ENCODE measurements around the gene SNAI3. TPM values are rescaled to one million over a fixed set of nuclear protein-coding genes. Genes with fewer than 3 reads are reported as not detected.

The SNAI3 gene
- total RNA-seq, 1 experiment from 2014 or later: 1.4 TPM

DNA sequence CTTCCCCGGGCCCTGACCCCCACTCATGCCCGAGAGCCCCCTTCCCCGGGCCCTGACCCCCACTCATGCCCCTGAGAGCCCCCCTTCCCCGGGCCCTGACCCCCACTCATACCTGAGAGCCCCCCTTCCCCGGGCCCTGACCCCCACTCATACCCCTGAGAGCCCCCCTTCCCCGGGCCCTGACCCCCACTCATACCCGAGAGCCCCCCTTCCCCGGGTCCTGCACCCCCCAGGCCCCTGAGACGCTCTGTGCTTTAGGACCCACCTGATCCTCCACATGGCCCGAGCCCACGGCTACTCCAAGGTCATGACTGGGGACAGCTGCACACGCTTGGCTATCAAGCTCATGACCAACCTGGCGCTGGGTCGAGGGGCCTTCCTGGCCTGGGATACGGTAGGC is 26.7 kb upstream of the SNAI3 start:
- H3K9me2 ChIP-seq (replicated peaks; ENCODE audit: insufficient read depth, low read length): no peaks in the 10 kb centered on the region
- no peak overlapping the region for H3K9ac ChIP-seq (ENCODE audit: low read length)
- no peak overlapping the region for H2AFZ ChIP-seq (ENCODE audit: low read length)
- no peaks in the 10 kb centered on the region for H3K36me3 ChIP-seq (ENCODE audit: insufficient read depth, low read length)
- H3K9me3 ChIP-seq (ENCODE audit: low read length): no peaks in the 10 kb centered on the region
- no peaks in the 10 kb centered on the region for H4K20me1 ChIP-seq (ENCODE audit: insufficient read depth, low read depth, low read length)
- no peak overlapping the region for H3K27ac ChIP-seq (ENCODE audit: low read length)
- no peak overlapping the region for H3K4me3 ChIP-seq (ENCODE audit: low read length)
- peaks cover 7% of the 10 kb centered on the region for H3K79me2 ChIP-seq (ENCODE audit: low read length)
- H3K4me2 ChIP-seq (ENCODE audit: low read depth, low read length, poor library complexity, severe bottlenecking): no peak overlapping the region
- no peaks in the 10 kb centered on the region for H3K4me1 ChIP-seq (ENCODE audit: low read length)
- no peaks in the 10 kb centered on the region for H3K27me3 ChIP-seq (ENCODE audit: low read length)
- DNase-seq: no peak

DNA sequence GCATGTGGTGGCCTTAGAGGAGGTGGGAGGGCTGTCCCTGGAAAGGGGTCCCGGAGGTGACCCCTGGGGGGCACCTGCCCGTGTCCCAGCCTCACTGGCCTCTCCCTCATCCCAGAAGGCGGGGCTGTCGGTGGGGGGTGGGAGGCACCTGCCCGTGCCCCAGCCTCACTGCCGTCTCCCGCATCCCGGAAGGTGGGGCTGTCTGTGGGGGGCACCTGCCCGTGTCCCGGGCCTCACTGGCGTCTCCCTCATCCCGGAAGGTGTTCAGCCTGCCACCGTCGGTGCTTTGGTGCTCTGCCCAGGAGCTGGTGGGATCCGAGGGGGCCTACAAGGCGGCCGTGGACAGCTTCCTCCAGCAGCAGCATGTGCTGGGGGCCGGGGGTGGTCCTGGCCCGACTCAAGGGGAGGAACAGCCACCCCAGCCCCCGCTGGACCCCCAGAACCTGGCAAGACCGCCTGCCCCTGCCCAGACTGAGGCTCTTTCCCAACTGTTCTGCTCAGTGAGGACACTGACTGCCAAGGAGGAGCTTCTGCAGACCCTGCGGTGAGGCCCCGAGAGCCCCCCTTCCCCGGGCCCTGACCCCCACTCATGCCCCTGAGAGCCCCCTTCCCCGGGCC is 26.2 kb upstream of the SNAI3 start:
- H3K36me3 ChIP-seq (ENCODE audit: insufficient read depth, low read length): no peaks in the 10 kb centered on the region
- H3K9ac ChIP-seq (ENCODE audit: low read length): no peak overlapping the region
- no peak overlapping the region for H2AFZ ChIP-seq (ENCODE audit: low read length)
- no peaks in the 10 kb centered on the region for H3K27me3 ChIP-seq (ENCODE audit: low read length)
- peaks cover 2% of the 10 kb centered on the region for H3K4me1 ChIP-seq (ENCODE audit: low read length)
- no peak overlapping the region for H3K4me2 ChIP-seq (ENCODE audit: low read depth, low read length, poor library complexity, severe bottlenecking)
- no peak overlapping the region for H3K27ac ChIP-seq (ENCODE audit: low read length)
- no peak overlapping the region for H3K4me3 ChIP-seq (ENCODE audit: low read length)
- DNase-seq: no peak
- H3K79me2 ChIP-seq (ENCODE audit: low read length): peaks cover 13% of the 10 kb centered on the region
- no peaks in the 10 kb centered on the region for H3K9me3 ChIP-seq (ENCODE audit: low read length)
- no peaks in the 10 kb centered on the region for H3K9me2 ChIP-seq (replicated peaks; ENCODE audit: insufficient read depth, low read length)
- H4K20me1 ChIP-seq (ENCODE audit: insufficient read depth, low read depth, low read length): no peaks in the 10 kb centered on the region

DNA sequence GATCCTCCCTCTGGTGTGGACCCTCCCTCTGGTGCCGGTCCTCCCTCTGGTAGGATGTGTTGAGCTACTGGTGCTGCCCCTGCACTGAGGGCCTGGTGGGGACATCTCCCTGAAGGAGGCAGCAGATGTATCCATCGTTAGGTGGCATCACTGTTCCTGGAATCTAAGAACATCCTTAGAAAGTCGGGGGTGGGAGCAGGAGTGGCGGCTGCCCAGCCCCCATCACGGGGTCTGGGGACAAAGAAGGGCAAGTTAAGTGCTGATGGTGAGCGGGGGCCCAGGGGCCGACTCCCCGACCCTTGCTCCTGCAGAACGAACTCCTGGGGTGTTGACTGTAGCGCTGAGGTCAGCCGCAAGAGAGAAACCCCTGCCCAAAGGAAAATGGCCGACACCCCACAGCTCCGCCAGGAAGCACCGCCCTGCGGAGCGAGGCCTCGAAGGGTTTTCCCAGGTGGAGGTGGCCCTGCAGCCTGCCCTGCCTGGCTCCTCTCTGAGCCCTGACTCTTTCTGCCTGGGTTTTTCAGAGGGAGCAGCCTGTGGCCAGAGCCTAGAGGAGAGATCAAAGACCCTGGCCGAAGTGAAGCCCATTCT is 25.5 kb upstream of the SNAI3 start:
- no peaks in the 10 kb centered on the region for H3K9me3 ChIP-seq (ENCODE audit: low read length)
- H4K20me1 ChIP-seq (ENCODE audit: insufficient read depth, low read depth, low read length): no peaks in the 10 kb centered on the region
- H3K9me2 ChIP-seq (replicated peaks; ENCODE audit: insufficient read depth, low read length): no peaks in the 10 kb centered on the region
- DNase-seq: no peak
- H3K4me3 ChIP-seq (ENCODE audit: low read length): no peak overlapping the region
- H3K4me1 ChIP-seq (ENCODE audit: low read length): peaks cover 7% of the 10 kb centered on the region
- H3K79me2 ChIP-seq (ENCODE audit: low read length): peaks cover 19% of the 10 kb centered on the region
- H3K36me3 ChIP-seq (ENCODE audit: insufficient read depth, low read length): no peaks in the 10 kb centered on the region
- no peak overlapping the region for H3K4me2 ChIP-seq (ENCODE audit: low read depth, low read length, poor library complexity, severe bottlenecking)
- H3K9ac ChIP-seq (ENCODE audit: low read length): no peak overlapping the region
- no peak overlapping the region for H3K27ac ChIP-seq (ENCODE audit: low read length)
- no peaks in the 10 kb centered on the region for H3K27me3 ChIP-seq (ENCODE audit: low read length)
- H2AFZ ChIP-seq (ENCODE audit: low read length): no peak overlapping the region

GRCh38 chr16:88710556-88710955 is 24.2 kb upstream of the SNAI3 start:
- Histone ChIP-seq H4K20me1 (ENCODE audit: insufficient read depth, low read depth, low read length) (no peaks in the 10 kb centered on the region), H3K4me3 (ENCODE audit: low read length) (no peak overlapping the region), H3K4me2 (ENCODE audit: low read depth, low read length, poor library complexity, severe bottlenecking) (no peak overlapping the region), H3K36me3 (ENCODE audit: insufficient read depth, low read length) (no peaks in the 10 kb centered on the region), H3K79me2 (ENCODE audit: low read length) (peaks cover 24% of the 10 kb centered on the region), H3K27me3 (ENCODE audit: low read length) (no peaks in the 10 kb centered on the region), H3K9me3 (ENCODE audit: low read length) (no peaks in the 10 kb centered on the region), H3K9me2 (replicated peaks; ENCODE audit: insufficient read depth, low read length) (no peaks in the 10 kb centered on the region), H3K27ac (ENCODE audit: low read length) (no peak overlapping the region), H3K4me1 (ENCODE audit: low read length) (peaks cover 8% of the 10 kb centered on the region), H2AFZ (ENCODE audit: low read length) (no peak overlapping the region), H3K9ac (ENCODE audit: low read length) (no peak overlapping the region)
- DNase-seq: no peak

DNA sequence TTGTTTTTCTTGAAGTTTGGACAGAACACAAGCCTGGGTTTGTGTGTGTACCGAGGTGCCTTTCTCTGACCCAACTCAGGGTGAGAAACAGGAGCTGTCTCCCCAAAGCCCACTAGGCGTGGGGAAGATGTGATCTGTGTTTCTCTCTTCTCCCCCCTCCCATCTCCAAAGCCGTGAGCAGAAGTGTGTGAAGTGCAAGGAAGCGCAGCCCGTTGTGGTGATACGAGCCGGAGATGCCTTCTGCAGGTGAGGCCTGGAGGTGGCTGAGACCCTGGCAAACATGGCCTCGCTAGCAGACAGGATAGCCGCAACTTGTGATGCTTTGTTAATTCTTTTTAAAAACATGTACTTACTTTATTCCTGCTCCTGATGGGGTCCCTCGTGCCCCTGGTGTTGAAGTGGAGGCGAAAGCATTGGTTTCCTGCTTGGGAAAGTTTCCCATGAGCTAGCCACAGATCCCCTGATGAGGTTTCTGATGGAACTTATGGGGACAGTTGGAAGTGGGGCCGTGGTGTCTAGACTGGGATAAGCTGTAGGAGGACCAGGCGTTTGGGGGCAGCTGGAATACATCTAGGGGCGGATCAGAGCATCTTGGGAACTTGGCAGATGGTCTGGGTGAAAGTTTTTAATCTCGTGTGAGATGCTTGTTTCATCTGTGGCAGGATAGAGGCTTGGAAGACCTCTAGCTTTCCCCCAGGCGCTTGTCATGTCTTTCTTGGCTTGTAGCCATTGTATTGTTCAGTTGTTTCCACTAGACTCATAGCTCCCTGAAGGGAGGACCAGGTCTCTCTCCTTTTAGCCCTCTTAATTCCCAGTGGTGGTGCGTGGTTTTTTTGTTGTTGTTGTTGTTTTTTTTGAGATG is 20.9 kb upstream of the SNAI3 start:
- Histone ChIP-seq H3K79me2 (ENCODE audit: low read length) (peaks cover 24% of the 10 kb centered on the region), H3K4me3 (ENCODE audit: low read length) (peak overlapping the region; percentile 84), H3K9ac (ENCODE audit: low read length) (peak overlapping the region; percentile 83), H3K27me3 (ENCODE audit: low read length) (no peaks in the 10 kb centered on the region), H2AFZ (ENCODE audit: low read length) (no peak overlapping the region; the same call in 1 of the 2 replicates), H3K9me3 (ENCODE audit: low read length) (no peaks in the 10 kb centered on the region), H4K20me1 (ENCODE audit: insufficient read depth, low read depth, low read length) (peaks cover 21% of the 10 kb centered on the region; the same call in 1 of the 2 replicates), H3K4me1 (ENCODE audit: low read length) (peaks cover 29% of the 10 kb centered on the region), H3K9me2 (replicated peaks; ENCODE audit: insufficient read depth, low read length) (no peaks in the 10 kb centered on the region), H3K36me3 (ENCODE audit: insufficient read depth, low read length) (no peaks in the 10 kb centered on the region), H3K4me2 (ENCODE audit: low read depth, low read length, poor library complexity, severe bottlenecking) (peak overlapping the region; percentile 98), H3K27ac (ENCODE audit: low read length) (no peak overlapping the region)
- peak; percentile 55 for DNase-seq

DNA sequence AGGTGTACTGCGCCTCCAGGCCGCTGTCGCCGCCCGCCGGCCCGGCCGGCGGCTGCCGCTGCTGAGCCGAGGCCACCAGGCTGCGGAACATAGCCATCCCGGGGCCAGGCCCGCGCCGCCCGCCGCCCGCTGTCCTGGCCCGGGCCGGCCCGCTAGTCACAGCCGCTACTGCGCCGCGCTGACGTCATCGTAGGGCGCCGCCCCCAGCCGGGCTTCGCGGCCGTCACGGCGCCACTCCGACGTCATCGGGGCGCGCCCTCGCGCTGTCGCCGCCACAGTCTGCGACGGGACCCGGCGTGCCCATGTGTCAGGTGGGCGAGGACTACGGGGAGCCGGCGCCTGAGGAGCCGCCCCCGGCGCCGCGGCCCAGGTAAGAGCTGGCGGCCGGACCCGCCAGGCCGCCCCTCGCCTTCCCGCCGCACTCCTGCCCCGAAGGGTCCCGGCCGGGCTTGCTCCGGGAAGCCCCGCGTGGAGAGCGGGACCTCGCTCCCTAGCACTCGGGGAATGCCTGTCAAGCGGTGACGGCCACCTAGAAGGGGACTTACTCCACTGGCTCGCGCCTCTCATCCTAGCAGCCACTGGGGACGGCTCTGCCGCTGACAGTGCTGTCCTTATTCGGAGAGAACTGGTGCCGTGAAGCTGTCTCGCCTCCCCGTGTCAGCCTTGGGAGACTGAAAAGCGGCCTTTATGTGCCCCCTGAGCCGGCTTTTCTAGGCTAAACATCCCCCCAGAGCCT is 20.1 kb upstream of the SNAI3 start, which contains the start of the genes CTU2 and RNF166:
CTU2 (plus strand) TSS at position 275 of the 736 bp plus-strand sequence; CDS start at position 303, 28 bp downstream.
RNF166 (minus strand) TSS at position 180 of the 736 bp plus-strand sequence; CDS start at position 97, 83 bp downstream.
- Histone ChIP-seq H3K9me2 (replicated peaks; ENCODE audit: insufficient read depth, low read length) (no peaks in the 10 kb centered on the region), H3K27ac (ENCODE audit: low read length) (no peak within 1 kb of the TSS), H4K20me1 (ENCODE audit: insufficient read depth, low read depth, low read length) (peaks cover 21% of the 10 kb centered on the region; the same call in 1 of the 2 replicates), H3K9ac (ENCODE audit: low read length) (peak within 1 kb of the TSS; percentile 83), H3K9me3 (ENCODE audit: low read length) (no peaks in the 10 kb centered on the region), H3K27me3 (ENCODE audit: low read length) (no peaks in the 10 kb centered on the region), H3K36me3 (ENCODE audit: insufficient read depth, low read length) (no peaks in the 10 kb centered on the region), H2AFZ (ENCODE audit: low read length) (no peak within 1 kb of the TSS; the same call in 1 of the 2 replicates), H3K4me1 (ENCODE audit: low read length) (peaks cover 37% of the 10 kb centered on the region), H3K4me2 (ENCODE audit: low read depth, low read length, poor library complexity, severe bottlenecking) (peak within 1 kb of the TSS; percentile 98), H3K4me3 (ENCODE audit: low read length) (peak within 1 kb of the TSS; percentile 84), H3K79me2 (ENCODE audit: low read length) (peaks cover 27% of the 10 kb centered on the region)
- DNase-seq: peak; percentile 96

GRCh38 chr16:88705801-88706228 is 19.5 kb upstream of the SNAI3 start:
- peaks cover 43% of the 10 kb centered on the region for H3K4me1 ChIP-seq (ENCODE audit: low read length)
- no peaks in the 10 kb centered on the region for H3K27me3 ChIP-seq (ENCODE audit: low read length)
- no peaks in the 10 kb centered on the region for H3K9me2 ChIP-seq (replicated peaks; ENCODE audit: insufficient read depth, low read length)
- H2AFZ ChIP-seq (ENCODE audit: low read length): no peak overlapping the region
- H3K27ac ChIP-seq (ENCODE audit: low read length): no peak overlapping the region
- H3K9ac ChIP-seq (ENCODE audit: low read length): peak overlapping the region; percentile 83
- no peaks in the 10 kb centered on the region for H3K9me3 ChIP-seq (ENCODE audit: low read length)
- peaks cover 21% of the 10 kb centered on the region; the same call in 1 of the 2 replicates for H4K20me1 ChIP-seq (ENCODE audit: insufficient read depth, low read depth, low read length)
- H3K79me2 ChIP-seq (ENCODE audit: low read length): peaks cover 29% of the 10 kb centered on the region
- peak overlapping the region; percentile 98 for H3K4me2 ChIP-seq (ENCODE audit: low read depth, low read length, poor library complexity, severe bottlenecking)
- H3K4me3 ChIP-seq (ENCODE audit: low read length): peak overlapping the region; percentile 84
- H3K36me3 ChIP-seq (ENCODE audit: insufficient read depth, low read length): no peaks in the 10 kb centered on the region
- DNase-seq: peak; percentile 54

All from Karpas-422 (cell line).